ENCODE data around the gene ZBTB42. TPM values are rescaled to one million over a fixed set of nuclear protein-coding genes. Genes with fewer than 3 reads are reported as not detected.
A peak's percentile ranks its signal among the peaks of the same experiment; 100 is the strongest.
"Not testable (repeated sequence)": the region's sequence is repeated elsewhere in the genome, so short reads cannot be mapped to it uniquely, and the experiment has no call there.

The ZBTB42 gene
- total RNA-seq, 1 experiment from 2014 or later: 3.9 TPM

DNA sequence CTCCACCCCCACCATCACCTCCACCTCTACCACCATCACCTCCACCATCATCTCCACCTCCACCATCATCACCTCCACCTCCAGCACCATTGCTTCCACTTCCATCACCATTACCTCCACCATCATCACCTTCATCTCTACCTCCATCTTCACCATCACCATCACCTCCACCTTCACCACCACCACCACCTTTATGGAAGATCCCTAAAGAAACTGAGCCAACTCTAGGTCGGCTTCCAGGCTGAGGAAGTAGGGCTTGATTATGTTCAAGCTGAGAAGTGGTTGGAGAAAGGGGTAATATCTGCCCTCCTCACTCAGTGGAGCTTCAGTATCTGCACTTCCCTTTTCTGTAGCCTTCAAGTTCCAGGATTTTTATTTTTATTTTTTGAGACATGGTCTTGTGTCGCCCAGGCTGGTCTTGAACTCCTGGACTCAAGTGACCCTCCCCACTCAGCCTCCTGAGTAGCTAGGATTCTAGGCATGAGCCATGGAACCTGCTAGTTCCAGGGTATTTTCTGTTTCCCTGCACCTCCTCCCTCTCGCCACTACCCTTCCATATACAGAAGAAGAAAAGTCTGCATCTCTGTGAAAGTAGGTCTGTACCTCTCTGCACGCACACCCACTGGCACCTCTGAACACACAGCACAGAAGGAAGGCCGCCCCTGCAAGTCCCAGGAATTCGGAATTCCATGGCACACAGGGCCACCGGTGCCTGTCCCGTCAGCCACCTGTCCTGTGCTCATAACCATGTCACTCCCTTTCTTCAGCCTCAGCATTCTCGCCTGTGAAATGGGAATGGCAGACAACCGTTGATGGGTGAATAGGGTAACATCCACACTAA, 5.9 kb downstream of the ZBTB42 start:
- no peaks in the 10 kb centered on the region for H3K27me3 ChIP-seq
- no peak for DNase-seq
- no peaks in the 10 kb centered on the region for H3K9me3 ChIP-seq
- no peak overlapping the region for H3K4me3 ChIP-seq
- H3K36me3 ChIP-seq: no peaks in the 10 kb centered on the region

DNA sequence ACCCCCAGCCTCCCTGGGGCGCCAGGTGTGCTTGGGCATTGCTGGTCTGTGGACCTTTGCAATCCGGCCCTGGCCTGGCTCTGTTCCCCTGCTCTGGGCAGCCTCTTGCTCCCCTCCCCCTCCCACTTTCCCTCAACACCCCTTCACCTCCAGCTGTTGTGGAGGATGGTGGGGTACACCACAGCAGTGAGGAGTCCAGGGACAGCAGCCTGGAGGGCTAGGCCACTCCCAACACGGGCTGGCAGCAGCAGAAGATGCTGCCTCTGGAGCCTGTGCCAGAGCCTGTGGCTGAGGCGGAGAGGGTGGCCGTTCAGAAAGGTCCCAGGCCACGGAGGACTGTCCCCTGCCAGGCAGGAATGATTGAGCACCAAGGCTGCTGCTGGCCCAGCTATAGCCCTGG, 7.6 kb downstream of the ZBTB42 start:
- Histone ChIP-seq H3K27me3 (no peaks in the 10 kb centered on the region), H3K9me3 (no peaks in the 10 kb centered on the region), H3K36me3 (no peaks in the 10 kb centered on the region), H3K4me3 (no peak overlapping the region)
- DNase-seq: no peak

DNA sequence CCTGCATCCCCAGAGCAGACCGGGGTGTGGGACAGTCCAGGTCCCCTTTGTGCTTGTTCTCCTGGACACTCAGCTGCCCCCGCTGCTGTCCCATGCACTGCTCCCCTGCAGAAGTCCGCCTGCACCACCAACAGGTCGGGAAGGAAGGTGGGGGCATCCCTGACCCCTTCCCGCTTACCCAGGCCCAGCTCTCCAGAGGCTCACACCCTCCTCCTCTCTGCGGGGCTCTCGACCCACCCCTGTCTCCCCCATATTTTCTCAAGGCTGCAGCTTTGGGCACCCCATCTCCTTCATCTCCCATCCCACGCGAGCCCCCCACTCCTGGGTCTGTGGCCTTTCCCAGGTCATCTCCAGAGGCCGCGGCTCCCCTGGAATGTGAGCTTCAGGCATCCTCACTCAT, 9.4 kb downstream of the ZBTB42 start:
- no peaks in the 10 kb centered on the region for H3K27me3 ChIP-seq
- no peak overlapping the region for H3K4me3 ChIP-seq

DNA sequence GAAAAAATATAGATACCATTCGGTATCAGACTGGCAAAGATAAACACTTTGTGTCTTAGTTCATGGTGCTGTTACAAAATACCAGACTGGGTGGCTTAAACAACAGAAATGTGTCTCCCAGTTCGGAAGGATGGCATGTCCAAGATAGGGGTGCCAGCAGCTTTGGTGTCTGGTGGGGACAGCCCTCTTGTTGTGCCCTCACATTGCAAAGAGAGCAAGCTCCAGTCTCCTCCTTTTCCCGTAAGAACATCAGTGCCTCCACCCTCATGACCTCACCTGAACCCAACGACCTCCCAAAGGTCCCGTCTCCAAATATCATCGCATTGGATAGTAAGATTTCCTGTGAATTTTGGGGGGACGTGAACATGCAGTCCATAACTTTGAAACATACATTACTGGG, 12.4 kb downstream of the ZBTB42 start:
- Histone ChIP-seq H3K9me3 (no peaks in the 10 kb centered on the region), H3K36me3 (no peaks in the 10 kb centered on the region), H3K4me3 (no peak overlapping the region), H3K27me3 (no peaks in the 10 kb centered on the region)
- no peak for DNase-seq

More for the DNA sequence above, 9.4 kb downstream of the ZBTB42 start:
- Histone ChIP-seq H3K36me3 (no peaks in the 10 kb centered on the region), H3K9me3 (no peaks in the 10 kb centered on the region)
- DNase-seq: no peak

DNA sequence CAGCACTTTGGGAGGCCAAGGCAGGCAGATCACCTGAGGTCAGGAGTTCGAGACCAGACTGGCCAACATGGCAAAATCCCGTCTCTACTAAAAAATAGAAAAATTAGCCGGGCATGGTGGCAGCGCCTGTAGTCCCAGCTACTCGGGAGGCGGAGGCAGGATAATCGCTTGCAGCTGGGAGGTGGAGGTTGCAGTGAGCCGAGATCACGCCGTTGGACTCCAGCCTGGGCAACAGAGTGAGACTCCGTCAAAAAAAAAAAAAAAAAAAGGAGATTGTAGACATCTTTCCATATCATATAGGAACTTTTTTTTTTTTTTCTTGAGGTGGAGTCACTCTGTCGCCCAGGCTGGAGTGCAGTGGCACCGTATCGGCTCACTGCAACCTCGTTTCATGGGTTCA, 13.8 kb downstream of the ZBTB42 start:
- not testable (repeated sequence) for H3K27me3 ChIP-seq, H3K9me3 ChIP-seq, DNase-seq, H3K36me3 ChIP-seq
- H3K4me3 ChIP-seq: peak overlapping the region; percentile 70

DNA sequence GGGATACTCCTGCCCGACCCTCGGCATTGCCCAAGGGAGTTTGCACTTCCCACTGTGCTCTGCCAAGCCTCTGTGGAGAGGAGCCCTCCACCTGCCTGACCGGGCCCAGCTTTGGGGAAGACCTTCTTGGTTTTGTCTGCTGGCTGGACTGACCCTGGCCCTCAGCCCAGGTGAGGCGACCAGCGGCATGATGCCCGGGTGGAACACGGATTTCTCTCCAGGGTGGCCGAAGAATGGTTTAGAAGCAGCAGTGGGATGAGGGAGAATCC, 15.6 kb downstream of the ZBTB42 start:
- Histone ChIP-seq H3K9me3 (no peaks in the 10 kb centered on the region), H3K4me3 (peak overlapping the region; percentile 70), H3K27me3 (no peaks in the 10 kb centered on the region)

DNA sequence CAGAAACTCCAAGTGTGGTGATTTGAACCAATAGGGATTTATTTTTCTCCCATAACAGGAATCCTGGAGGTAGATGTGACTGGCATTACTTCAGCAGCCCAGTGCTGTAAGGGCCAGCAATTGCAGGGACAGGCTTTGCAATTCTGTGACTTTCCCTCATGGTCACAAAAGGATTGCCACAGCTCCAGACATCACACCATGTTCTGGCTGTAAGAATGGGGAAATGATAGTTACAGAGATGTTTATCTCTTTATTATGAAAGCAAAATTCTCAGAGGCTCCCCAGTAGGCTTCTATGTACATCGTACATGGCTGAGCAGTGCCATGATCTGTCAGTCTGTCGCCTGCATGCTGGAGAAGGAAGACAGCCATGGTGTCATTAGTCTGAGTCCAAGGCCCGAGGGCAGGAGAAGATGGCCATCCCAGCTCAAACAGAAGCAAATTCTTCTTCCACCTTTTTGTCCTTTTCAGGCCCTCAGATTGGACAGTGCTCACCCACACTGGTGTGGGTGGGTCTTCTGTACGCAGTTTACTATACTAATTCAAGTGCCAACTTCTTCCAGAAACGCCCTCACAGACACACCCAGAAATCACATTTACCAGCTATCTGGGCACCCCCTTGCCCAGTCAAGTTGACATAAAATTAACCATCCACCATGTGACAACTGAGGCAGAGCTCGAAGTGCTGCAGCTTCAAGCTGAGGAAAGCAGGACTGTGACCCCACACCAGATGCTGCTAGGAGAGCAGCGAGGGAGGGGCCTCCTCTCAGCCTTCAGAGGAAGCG, 17.2 kb downstream of the ZBTB42 start:
- no peak overlapping the region for H3K4me3 ChIP-seq
- no peaks in the 10 kb centered on the region for H3K9me3 ChIP-seq
- no peak for DNase-seq
- H3K36me3 ChIP-seq: no peaks in the 10 kb centered on the region
- no peaks in the 10 kb centered on the region for H3K27me3 ChIP-seq

More for the DNA sequence above, 15.6 kb downstream of the ZBTB42 start:
- H3K36me3 ChIP-seq: no peaks in the 10 kb centered on the region
- DNase-seq: no peak

DNA sequence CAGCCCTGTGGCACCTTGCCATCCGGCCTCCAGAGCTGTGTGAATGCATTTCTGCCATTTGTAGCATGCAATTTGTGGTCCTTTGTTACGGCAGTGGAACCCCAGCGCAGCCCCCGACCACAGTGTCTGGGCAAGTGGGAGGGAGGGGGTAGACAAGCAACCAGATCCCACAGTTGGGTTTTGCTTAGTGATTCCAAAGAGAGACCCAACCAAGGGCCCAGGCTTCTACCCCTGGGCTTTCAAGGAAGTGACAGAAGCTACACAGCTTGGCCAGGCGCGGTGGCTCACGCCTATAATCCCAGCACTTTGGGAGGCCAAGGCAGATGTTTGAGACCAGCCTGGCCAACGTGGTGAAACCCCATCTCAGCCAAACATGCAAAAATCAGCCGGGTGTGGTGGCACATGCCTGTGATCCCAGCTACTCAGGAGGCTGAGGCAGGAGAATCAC, 17.8 kb downstream of the ZBTB42 start:
- no peak for DNase-seq
- no peaks in the 10 kb centered on the region for H3K36me3 ChIP-seq
- no peaks in the 10 kb centered on the region for H3K9me3 ChIP-seq
- no peaks in the 10 kb centered on the region for H3K27me3 ChIP-seq
- H3K4me3 ChIP-seq: no peak overlapping the region

DNA sequence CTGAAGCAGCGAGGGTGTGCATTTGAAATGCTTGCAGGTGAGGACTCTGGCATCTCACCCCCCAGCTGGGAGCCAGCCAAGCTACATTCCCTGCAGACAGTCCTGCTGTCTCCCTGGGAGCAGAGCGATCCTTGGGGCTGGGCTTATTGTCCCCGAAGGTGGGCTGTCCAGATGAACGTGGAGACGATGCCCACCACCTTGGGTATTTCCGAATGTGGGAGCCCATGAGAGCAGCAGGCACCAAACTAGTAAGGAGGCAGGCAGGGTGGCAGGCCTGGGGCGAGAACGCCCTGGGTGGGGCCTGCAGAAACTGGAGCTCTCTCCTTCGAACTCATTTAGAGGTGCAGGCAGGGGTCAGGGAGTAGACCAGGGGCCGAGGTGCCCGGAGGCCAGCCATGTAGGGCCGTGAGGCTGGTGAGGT, 18.5 kb downstream of the ZBTB42 start:
- DNase-seq: no peak
- Histone ChIP-seq H3K9me3 (no peaks in the 10 kb centered on the region), H3K36me3 (no peaks in the 10 kb centered on the region), H3K4me3 (no peak overlapping the region), H3K27me3 (no peaks in the 10 kb centered on the region)

DNA sequence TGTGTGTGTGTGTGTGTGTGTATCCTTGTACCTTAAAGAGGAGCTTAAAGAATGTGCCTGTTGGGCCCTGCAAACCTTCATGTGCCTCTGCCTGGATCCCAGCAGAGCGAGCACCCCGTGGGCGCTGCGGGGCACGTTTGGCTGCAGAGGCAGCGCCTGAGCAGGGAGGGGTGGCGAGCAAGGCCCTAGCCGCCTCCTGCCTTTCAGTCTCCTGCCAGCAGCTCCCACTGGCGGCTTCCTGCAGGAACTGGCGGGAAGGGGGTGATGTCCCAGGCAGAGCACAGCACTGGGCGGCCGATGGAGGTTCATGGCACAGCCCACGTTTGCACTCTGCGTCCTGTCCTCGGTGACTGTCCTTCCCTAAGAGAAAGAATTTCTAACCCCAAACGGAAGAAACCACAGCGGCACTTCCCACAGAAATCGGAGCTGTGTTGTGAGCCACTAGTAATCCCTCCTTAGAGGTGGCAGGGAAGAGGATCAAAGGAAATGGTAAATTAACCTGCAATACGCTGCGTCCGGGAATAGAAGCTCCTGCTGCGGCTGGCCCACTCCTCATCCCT, 19.8 kb downstream of the ZBTB42 start:
- Histone ChIP-seq H3K9me3 (no peaks in the 10 kb centered on the region), H3K4me3 (no peak overlapping the region), H3K27me3 (no peaks in the 10 kb centered on the region), H3K36me3 (no peaks in the 10 kb centered on the region)
- DNase-seq: no peak

DNA sequence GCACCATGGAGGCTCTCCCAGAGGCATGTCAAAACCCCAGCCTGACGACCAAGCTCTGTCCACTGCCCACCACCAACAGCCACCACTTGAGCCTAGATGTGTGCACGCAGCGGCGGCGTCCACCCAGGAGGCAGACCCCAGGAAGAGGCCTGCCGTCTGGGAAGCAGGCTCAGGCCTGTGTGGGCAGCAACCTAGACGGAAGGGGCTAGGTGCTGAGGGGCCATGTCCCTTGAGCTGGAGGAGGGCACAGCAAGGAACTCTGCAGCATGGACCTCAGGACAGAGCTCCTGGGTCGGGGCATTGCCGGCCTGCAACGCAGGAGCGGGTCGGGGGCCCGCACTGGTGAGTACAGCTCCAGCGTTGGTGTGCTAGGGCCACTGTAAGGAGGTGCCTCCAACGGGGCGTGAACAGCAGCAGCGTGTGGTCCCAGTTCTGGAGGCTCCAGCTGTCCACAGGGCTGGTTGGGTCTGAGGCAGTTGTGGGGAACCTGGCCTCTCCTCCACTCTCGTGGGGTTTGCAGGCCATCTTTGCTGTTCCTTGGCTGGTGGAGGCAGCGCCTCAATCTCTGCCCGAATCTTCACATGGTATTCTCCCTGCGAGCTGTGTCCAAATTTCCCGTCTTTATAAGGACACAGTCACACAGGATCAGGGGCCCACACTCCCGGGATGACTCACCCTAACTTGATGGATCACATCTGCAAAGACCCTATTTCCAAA, 20.5 kb downstream of the ZBTB42 start:
- Histone ChIP-seq H3K27me3 (no peaks in the 10 kb centered on the region), H3K4me3 (no peak overlapping the region), H3K9me3 (no peaks in the 10 kb centered on the region), H3K36me3 (no peaks in the 10 kb centered on the region)
- no peak for DNase-seq

DNA sequence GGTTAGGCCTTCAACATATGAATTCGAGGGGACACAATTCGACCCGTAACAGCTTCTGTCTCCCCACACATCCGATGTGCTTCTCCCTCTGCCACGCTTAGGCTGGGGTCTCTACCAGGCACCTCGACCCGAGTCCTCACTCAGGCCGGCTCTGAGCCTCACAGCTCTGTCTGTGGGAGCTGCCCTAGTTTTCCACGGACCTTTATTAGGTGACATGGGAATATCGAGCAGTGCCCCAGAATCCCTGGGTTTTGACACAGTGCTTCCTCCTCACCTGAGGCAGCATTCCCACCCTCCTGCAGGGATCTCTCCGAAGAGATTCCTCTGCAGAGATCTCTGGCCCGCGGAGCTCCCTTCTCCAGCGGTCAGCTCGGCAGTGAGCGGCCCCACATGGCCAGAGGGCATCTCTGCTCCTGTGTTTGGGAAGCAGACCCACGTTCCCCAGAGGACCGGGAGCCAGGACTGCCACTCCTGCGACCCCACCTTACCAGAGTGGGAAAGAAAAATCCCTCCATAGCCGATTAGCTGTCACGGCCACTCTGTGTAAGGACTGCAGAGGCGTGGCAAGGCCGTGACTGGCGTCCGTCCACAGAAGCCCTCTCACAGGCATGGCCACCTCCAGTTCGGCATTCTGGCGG, 21.2 kb downstream of the ZBTB42 start:
- DNase-seq: no peak
- H3K36me3 ChIP-seq: no peaks in the 10 kb centered on the region
- H3K9me3 ChIP-seq: no peaks in the 10 kb centered on the region

DNA sequence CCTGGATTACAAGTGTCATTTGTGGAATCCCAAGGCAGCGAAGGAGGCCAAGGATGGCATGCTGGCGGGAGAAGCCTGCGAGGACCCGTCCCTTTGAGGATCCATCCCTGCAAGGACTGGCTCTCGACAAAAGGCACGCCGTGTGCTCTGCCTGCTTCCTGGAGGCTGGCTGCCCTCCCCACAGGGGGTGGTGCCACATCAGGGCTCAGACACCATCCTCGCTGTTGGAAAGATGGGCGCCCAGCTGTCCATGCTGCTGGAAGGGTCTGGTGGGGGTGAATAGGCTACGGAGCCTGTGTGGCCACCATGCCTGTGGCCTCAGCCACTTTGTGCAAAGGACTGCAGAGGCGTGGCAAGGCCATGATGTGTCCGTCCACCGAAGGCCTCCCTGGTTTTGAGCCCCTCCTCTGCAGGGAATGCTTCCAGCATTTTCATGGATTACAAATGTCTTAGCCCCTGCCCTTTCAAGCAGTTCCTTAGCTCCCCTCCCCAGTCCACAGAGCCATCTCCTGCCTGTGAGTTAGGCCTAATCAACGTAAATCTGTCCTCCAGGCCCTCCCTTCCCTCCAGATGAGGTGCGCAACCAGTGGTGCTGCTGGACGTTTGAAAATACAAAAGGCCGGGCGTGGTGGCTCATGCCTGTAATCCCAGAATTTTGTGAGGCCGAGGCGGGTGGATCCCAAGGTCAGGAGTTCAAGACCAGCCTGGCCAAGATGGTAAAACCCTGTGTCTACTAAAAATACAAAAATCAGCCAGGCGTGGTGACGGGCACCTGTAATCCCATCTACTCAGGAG, 22.1 kb downstream of the ZBTB42 start:
- no peaks in the 10 kb centered on the region for H3K36me3 ChIP-seq
- H3K4me3 ChIP-seq: no peak overlapping the region
- no peak for DNase-seq
- no peaks in the 10 kb centered on the region for H3K9me3 ChIP-seq
- H3K27me3 ChIP-seq: no peaks in the 10 kb centered on the region

More for the DNA sequence above, 21.2 kb downstream of the ZBTB42 start:
- no peaks in the 10 kb centered on the region for H3K27me3 ChIP-seq
- H3K4me3 ChIP-seq: no peak overlapping the region

DNA sequence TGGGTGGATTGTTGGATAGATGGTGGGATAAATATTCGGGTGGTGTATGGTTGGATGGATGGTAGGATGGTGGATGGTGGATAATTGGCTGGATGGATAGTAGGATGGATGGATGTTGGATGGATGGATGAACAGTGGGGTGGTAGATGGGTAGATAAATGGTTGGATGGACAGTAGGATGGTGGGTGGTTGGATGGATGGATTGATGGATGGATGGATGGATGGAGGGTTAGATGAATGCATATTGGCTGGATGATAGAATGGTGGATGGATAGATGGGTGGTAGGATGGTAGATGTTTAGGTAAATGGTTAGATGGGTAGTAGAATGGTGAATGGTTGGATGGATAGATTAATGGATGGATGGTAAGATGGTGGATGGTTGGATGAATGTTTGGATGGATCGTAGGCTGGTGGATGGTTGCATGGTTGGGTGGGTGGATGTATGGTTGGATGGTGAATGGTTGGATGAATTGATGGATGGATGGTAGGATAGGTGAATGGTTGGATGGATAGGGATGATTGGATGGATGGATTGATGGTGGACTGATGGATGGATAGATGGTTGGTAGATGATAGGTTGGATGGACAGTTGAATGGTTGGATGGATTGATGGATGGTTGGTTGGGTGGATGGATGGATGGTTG, 23.6 kb downstream of the ZBTB42 start:
- no peaks in the 10 kb centered on the region for H3K27me3 ChIP-seq
- no peak for DNase-seq
- no peak overlapping the region for H3K4me3 ChIP-seq
- no peaks in the 10 kb centered on the region for H3K9me3 ChIP-seq
- H3K36me3 ChIP-seq: no peaks in the 10 kb centered on the region

DNA sequence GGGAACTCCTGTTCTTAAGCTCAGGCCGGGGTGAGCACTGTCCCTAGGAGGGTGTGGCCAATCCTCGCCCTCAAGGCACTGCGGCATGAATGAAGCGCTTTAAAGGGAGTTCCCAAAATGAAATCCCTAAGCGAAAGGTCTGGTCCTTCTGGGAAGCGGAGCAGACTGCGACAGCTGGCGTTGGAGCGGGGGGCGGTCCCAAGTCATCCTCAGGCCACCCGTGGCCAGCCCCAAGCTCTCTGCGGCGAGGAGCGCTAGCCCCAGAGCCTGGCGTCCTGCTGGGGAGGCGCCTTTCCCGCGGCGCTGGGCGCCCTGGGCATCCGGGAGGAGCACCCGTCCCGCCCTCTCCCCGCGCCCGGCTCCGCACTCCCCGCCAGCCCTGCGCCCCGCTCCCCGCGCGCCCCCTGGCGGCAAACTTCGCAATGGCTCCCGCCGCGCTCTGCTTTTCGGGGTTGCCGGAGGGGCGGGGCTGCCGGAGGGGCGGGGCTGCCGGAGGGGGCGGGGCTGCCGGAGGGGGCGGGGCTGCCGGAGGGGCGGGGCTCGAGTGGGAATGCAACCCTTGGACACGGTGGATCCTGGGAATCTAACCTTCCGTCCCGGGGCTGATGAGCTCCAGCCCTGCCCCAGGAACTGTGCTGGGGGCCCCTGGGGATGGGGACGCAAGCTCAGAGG, 25.4 kb downstream of the ZBTB42 start:
- no peaks in the 10 kb centered on the region for H3K36me3 ChIP-seq
- peak; percentile 83 for DNase-seq
- H3K27me3 ChIP-seq: no peaks in the 10 kb centered on the region
- H3K9me3 ChIP-seq: no peaks in the 10 kb centered on the region
- peak overlapping the region; percentile 45 for H3K4me3 ChIP-seq
